Activated B cell treated with CpG ODN at 0.5 μM for 24 hours (primary cell): ENCODE measurements around the gene NFIA. TPM values are rescaled to one million over a fixed set of nuclear protein-coding genes. Genes with fewer than 3 reads are reported as not detected.

Experiments
- ATAC-seq: fragments of 200-7000 bp; cut with Tn5 transposase; one replicate; pipeline ENCODE4 v1.10.0; 2021; ENCODE audit warnings: low read depth, mild to moderate bottlenecking, moderate library complexity
- CTCF ChIA-PET: fragments of 350-600 bp; sonication (Branson Sonifier 250); formaldehyde crosslinking; loops from one replicate; lab custom pipeline; 2021; ENCODE audit warnings: antibody characterized with exemption; lab: Charles Lee
- POLR2A ChIA-PET: fragments of 350-600 bp; sonication (Branson Sonifier 250); formaldehyde crosslinking; loops from one replicate; lab custom pipeline; 2021; ENCODE audit warnings: antibody characterized with exemption; lab: Charles Lee
- DNase-seq: peaks from one replicate; pipeline ENCODE4 v3.0.0; 2022
- H3K27ac Mint-ChIP-seq: one replicate; pipeline ENCODE4 v1.8.0; 2020; ENCODE audit warnings: mixed read lengths
- H3K27me3 Mint-ChIP-seq: one replicate; pipeline ENCODE4 v1.8.0; 2021; ENCODE audit warnings: mixed read lengths
- H3K36me3 Mint-ChIP-seq: one replicate; pipeline ENCODE4 v1.8.0; 2021; ENCODE audit warnings: low read depth, mixed read lengths
- H3K4me1 Mint-ChIP-seq: one replicate; pipeline ENCODE4 v1.8.0; 2021; ENCODE audit warnings: mixed read lengths
- H3K4me3 Mint-ChIP-seq: one replicate; pipeline ENCODE4 v1.8.0; 2020; ENCODE audit warnings: mild to moderate bottlenecking, mixed read lengths
- H3K9me3 Mint-ChIP-seq: one replicate; pipeline ENCODE4 v1.8.0; 2020; ENCODE audit warnings: mixed read lengths
- CTCF ChIP-seq: fragments of 200-600 bp; IDR thresholded peaks from one replicate; pipeline ENCODE4 v1.8.0; 2022; ENCODE audit warnings: antibody characterized with exemption, mild to moderate bottlenecking
- intact Hi-C: fragments of 100-400 bp; cut with micrococcal nuclease; formaldehyde crosslinking; loops from one replicate; pipeline ENCODE4 v1.15.1; 2024
- total RNA-seq: library from RNA; stranded (reverse); gene quantifications from 2 replicates; pipeline ENCODE4 v1.2.3, GENCODE V29; 2022

NFIA gene
- total RNA-seq, 1 donor from 2014 or later, result 0.13 TPM

- intact Hi-C loops, result no loop called here
- POLR2A ChIA-PET, result no interaction called here
- TF ChIP-seq CTCF, result no peak
- CTCF ChIA-PET, result interaction anchor here (1.7 kb wide), 1 partner anchor 397 kb away, joined by 3 read pairs; no protein-coding TSS in a partner anchor
- H3K27ac Mint-ChIP-seq, result no peak overlapping the region
- no peaks in the 10 kb centered on the region for H3K4me1 Mint-ChIP-seq
- H3K27me3 Mint-ChIP-seq, result peaks cover 2% of the 10 kb centered on the region
- H3K9me3 Mint-ChIP-seq, result no peaks in the 10 kb centered on the region
- H3K36me3 Mint-ChIP-seq, result no peaks in the 10 kb centered on the region
- H3K4me3 Mint-ChIP-seq, result no peak overlapping the region
- DNase-seq (no peak), ATAC-seq (no peak)
These were observed 365.0 kb downstream of the NFIA start for GRCh38 chr1:61447106-61447967.

- DNase-seq (no peak), ATAC-seq (no peak)
- intact Hi-C loops, result no loop called here
- Mint-ChIP-seq H3K9me3 (no peaks in the 10 kb centered on the region), H3K27ac (no peak overlapping the region), H3K27me3 (peaks cover 2% of the 10 kb centered on the region), H3K4me1 (peaks cover 1% of the 10 kb centered on the region), H3K36me3 (no peaks in the 10 kb centered on the region), H3K4me3 (no peak overlapping the region)
- no peak for TF ChIP-seq CTCF
- POLR2A ChIA-PET, result no interaction called here
- CTCF ChIA-PET, result interaction anchor here (1.7 kb wide), 1 partner anchor 398 kb away, joined by 3 read pairs; no protein-coding TSS in a partner anchor
These were observed 365.6 kb downstream of the NFIA start for GRCh38 chr1:61447968-61448430.

GRCh38 chr1:61448914-61449313 is 366.6 kb downstream of the NFIA start:
- peaks cover 4% of the 10 kb centered on the region for H3K4me1 Mint-ChIP-seq
- H3K9me3 Mint-ChIP-seq, result no peaks in the 10 kb centered on the region
- TF ChIP-seq CTCF, result no peak
- H3K27ac Mint-ChIP-seq, result no peak overlapping the region
- no peak for ATAC-seq
- no peak for DNase-seq
- ChIA-PET CTCF (interaction anchor here (1.7 kb wide), 1 partner anchor 399 kb away, joined by 3 read pairs; no protein-coding TSS in a partner anchor), POLR2A (no interaction called here)
- no peak overlapping the region for H3K4me3 Mint-ChIP-seq
- peaks cover 2% of the 10 kb centered on the region for H3K27me3 Mint-ChIP-seq
- no peaks in the 10 kb centered on the region for H3K36me3 Mint-ChIP-seq
- intact Hi-C loops, result no loop called here

- Mint-ChIP-seq H3K4me1 (peaks cover 4% of the 10 kb centered on the region), H3K27me3 (peaks cover 2% of the 10 kb centered on the region), H3K4me3 (no peak overlapping the region), H3K27ac (no peak overlapping the region), H3K36me3 (no peaks in the 10 kb centered on the region), H3K9me3 (no peaks in the 10 kb centered on the region)
- CTCF ChIA-PET, result interaction anchor here (1.7 kb wide), 1 partner anchor 399 kb away, joined by 3 read pairs; no protein-coding TSS in a partner anchor
- POLR2A ChIA-PET, result no interaction called here
- intact Hi-C loops, result no loop called here
- TF ChIP-seq CTCF, result no peak
- no peak for ATAC-seq
- DNase-seq, result no peak
These were observed 367.0 kb downstream of the NFIA start for GRCh38 chr1:61449410-61449809.

GRCh38 chr1:61450454-61450853 is 368.1 kb downstream of the NFIA start:
- Mint-ChIP-seq H3K9me3 (no peaks in the 10 kb centered on the region), H3K36me3 (no peaks in the 10 kb centered on the region), H3K4me3 (no peak overlapping the region), H3K27ac (no peak overlapping the region), H3K4me1 (peaks cover 4% of the 10 kb centered on the region), H3K27me3 (peaks cover 2% of the 10 kb centered on the region)
- ChIA-PET CTCF (interaction anchor here (1.4 to 1.6 kb wide), 2 partner anchors 408 to 1474 kb away, joined by 4 read pairs; no protein-coding TSS in a partner anchor), POLR2A (no interaction called here)
- no peak for DNase-seq
- no peak for ATAC-seq
- TF ChIP-seq CTCF, result no peak
- intact Hi-C loops, result loop anchor here (5.0 kb wide), 2 partner anchors 402 to 1168 kb away; no protein-coding TSS in a partner anchor
